BE2C (cell line): Measurements from ENCODE around the gene RAB31.

ENCODE experiments used
- DNase-seq: peaks from one replicate; pipeline ENCODE4 v3.0.0-alpha.2; 2020
- H3K27me3 ChIP-seq: fragments of 250-450 bp; sonication (Bioruptor Pico); 2 replicates; pipeline ENCODE4 v1.5.1; 2020; ENCODE audit warnings: mild to moderate bottlenecking
- H3K36me3 ChIP-seq: fragments of 250-450 bp; sonication (Bioruptor Pico); 2 replicates; pipeline ENCODE4 v1.5.1; 2020; ENCODE audit warnings: mild to moderate bottlenecking
- H3K4me1 ChIP-seq: fragments of 250-450 bp; sonication (Bioruptor Pico); 2 replicates; pipeline ENCODE4 v1.5.1; 2020
- H3K4me3 ChIP-seq: 2 replicates; pipeline ENCODE4 v1.5.1; 2011; ENCODE audit warnings: low read depth, low read length
- H3K9me3 ChIP-seq: fragments of 250-450 bp; sonication (Bioruptor Pico); 2 replicates; pipeline ENCODE4 v1.5.1; 2020
- CTCF ChIP-seq: IDR thresholded peaks from 2 replicates; pipeline ENCODE4 v1.5.1; 2012; ENCODE audit warnings: mild to moderate bottlenecking, low read depth, low read length

Gene RAB31

GRCh38 chr18:9709304-9709877 lies 1.3 kb downstream of the RAB31 start:
- Histone ChIP-seq H3K4me3 (no peak overlapping the region), H3K4me1 (no peaks in the 10 kb centered on the region), H3K9me3 (no peaks in the 10 kb centered on the region), H3K27me3 (no peaks in the 10 kb centered on the region), H3K36me3 (no peaks in the 10 kb centered on the region)
- no peak for TF ChIP-seq CTCF
- DNase-seq: no peak

DNA sequence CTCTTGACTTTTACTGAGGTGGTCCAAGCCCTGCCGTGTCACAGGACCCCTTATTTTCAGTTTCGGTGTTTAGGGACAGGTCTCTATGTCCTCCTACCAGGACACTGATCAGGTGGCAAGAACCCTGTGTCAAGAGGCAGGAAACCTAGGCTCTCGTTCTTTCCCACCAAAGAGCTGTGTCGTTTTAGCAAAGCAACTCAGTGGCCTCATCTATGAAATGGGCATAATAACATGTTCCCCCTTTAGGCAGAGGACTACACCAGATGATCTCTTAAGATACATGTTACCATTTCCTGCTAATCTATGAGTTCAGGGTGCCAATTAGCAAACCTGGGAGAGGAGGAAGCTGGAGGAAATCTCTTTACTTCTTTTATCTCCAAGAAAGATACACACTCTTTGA lies 1.9 kb downstream of the RAB31 start:
- Histone ChIP-seq H3K9me3 (no peaks in the 10 kb centered on the region), H3K27me3 (no peaks in the 10 kb centered on the region), H3K4me3 (no peak overlapping the region), H3K36me3 (no peaks in the 10 kb centered on the region), H3K4me1 (no peaks in the 10 kb centered on the region)
- no peak for DNase-seq
- TF ChIP-seq CTCF: no peak

GRCh38 chr18:9711361-9712129 lies 3.4 kb downstream of the RAB31 start:
- no peaks in the 10 kb centered on the region for H3K36me3 ChIP-seq
- no peak for TF ChIP-seq CTCF
- H3K4me3 ChIP-seq: no peak overlapping the region
- DNase-seq: no peak
- H3K9me3 ChIP-seq: no peaks in the 10 kb centered on the region
- H3K27me3 ChIP-seq: no peaks in the 10 kb centered on the region
- H3K4me1 ChIP-seq: no peaks in the 10 kb centered on the region

- H3K4me1 ChIP-seq: no peaks in the 10 kb centered on the region
- H3K36me3 ChIP-seq: no peaks in the 10 kb centered on the region
Measured at GRCh38 chr18:9712130-9712577, 4.1 kb downstream of the RAB31 start.

DNA sequence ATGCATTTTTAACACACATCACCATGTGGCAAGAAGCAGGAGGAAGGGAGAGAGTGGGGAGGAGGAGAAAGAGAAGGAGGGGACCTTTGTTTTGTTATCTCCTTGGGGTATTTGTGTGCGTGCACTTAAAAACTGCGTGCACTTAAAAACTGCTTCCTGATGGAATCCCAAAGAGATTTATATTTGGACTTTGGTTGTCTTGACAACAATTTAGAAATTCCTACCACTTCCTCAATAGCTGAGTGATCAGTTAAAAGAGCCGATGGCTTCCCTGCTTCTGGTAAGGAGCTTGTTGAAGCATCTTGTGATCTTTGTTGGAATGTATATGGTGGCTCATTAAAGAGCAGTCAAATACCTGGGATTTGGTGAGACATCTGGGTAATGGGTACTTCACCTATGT lies 4.5 kb downstream of the RAB31 start:
- H3K27me3 ChIP-seq: no peaks in the 10 kb centered on the region
- H3K4me1 ChIP-seq: no peaks in the 10 kb centered on the region
- H3K9me3 ChIP-seq: no peaks in the 10 kb centered on the region
- H3K4me3 ChIP-seq: no peak overlapping the region
- TF ChIP-seq CTCF: no peak
- no peak for DNase-seq
- no peaks in the 10 kb centered on the region for H3K36me3 ChIP-seq

More at GRCh38 chr18:9712130-9712577, 4.1 kb downstream of the RAB31 start:
- no peak for DNase-seq
- Histone ChIP-seq H3K27me3 (no peaks in the 10 kb centered on the region), H3K9me3 (no peaks in the 10 kb centered on the region), H3K4me3 (no peak overlapping the region)
- TF ChIP-seq CTCF: no peak
